NT2/D1 (cell line): ENCODE measurements around the gene BCOR.

ENCODE experiments used
- SUZ12 ChIP-seq: IDR thresholded peaks from 2 replicates; pipeline ENCODE4 v1.6.1; 2011; ENCODE audit not compliant: insufficient read length, insufficient read depth; ENCODE audit errors: extremely low read depth
- YY1 ChIP-seq: IDR thresholded peaks from 2 replicates; pipeline ENCODE4 v1.6.1; 2011; ENCODE audit not compliant: insufficient read length, insufficient read depth
- ZNF274 ChIP-seq: IDR thresholded peaks from 2 replicates; pipeline ENCODE4 v1.6.1; 2011; ENCODE audit warnings: mild to moderate bottlenecking, low read depth, low read length

DNA sequence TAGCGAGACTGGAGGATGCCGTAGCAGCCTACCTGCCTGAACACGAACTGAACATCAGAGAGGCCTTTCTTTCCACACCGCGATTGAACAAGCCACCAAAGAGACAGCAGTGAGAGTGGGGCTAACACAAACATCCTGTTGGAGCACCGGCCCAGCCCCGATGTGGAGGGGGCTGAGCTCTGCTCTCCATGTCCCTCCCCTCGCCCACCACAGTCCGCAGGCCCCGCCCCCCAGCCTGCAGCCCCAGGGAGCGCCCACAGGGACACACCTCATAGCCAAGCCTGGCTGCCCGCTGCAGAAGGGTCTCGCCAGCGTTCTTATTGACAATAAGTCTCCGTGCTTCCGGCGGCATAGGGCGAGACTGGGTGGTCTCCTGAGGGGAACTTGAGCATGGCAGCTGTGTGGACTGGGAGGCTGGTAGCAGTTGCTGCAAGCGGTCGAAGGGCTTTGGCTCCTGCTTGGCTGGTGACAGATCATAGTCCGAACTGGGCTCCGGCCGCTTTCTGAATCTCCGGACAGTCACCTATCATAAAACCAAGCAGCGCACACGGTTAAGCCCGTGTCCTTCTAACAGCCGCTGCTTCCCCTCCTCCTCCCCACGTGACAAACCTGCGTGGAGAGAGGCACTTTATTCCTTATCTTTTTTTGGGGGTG lies 35.8 kb downstream of the BCOR start:
- TF ChIP-seq SUZ12 (no peak), YY1 (no peak), ZNF274 (no peak)
